Heart left ventricle (tissue), 16 donors: ENCODE measurements around the gene KLHL5. TPM values are rescaled to one million over a fixed set of nuclear protein-coding genes. Genes with fewer than 3 reads are reported as not detected.

Source experiments
- ATAC-seq, 4 donors: fragments of 200-7000 bp; cut with Tn5 transposase; one replicate each; pipeline ENCODE4 v1.9.1; 2020 to 2022; ENCODE audit warnings: moderate library complexity in 4 of 4, mild to moderate bottlenecking in 3 of 4, moderate number of reproducible peaks in 1 of 4
- DNase-seq, 5 donors: peaks; one replicate each; pipeline ENCODE4 v3.0.0-alpha.2; 2020
- H3K27ac ChIP-seq, 12 donors: fragments of 200-600 bp; sonication (generic) in 4 of 12; one replicate each; pipeline versions ENCODE4 v1.5.0 to v1.8.0; 2016 to 2022; ENCODE audit warnings: mild to moderate bottlenecking in 2 of 12
- H3K27me3 ChIP-seq, 9 donors: fragments of 200-600 bp; sonication (generic) in 2 of 9; one replicate each; pipeline versions ENCODE4 v1.5.1 to v1.8.0; 2016 to 2022; ENCODE audit warnings: mild to moderate bottlenecking in 3 of 9
- H3K36me3 ChIP-seq, 9 donors: fragments of 200-600 bp; sonication (generic) in 2 of 9; one replicate each; pipeline versions ENCODE4 v1.5.0 to v1.8.0; 2018 to 2022; ENCODE audit warnings: mild to moderate bottlenecking in 2 of 9
- H3K4me1 ChIP-seq, 12 donors: fragments of 200-600 bp; sonication (generic) in 4 of 12; one replicate each; pipeline versions ENCODE4 v1.5.0 to v1.8.0; 2016 to 2022; ENCODE audit warnings: mild to moderate bottlenecking in 3 of 12
- H3K4me3 ChIP-seq, 12 donors: fragments of 200-600 bp; sonication (generic) in 4 of 12; one replicate each; pipeline versions ENCODE4 v1.5.0 to v1.8.0; 2017 to 2022; ENCODE audit warnings: mild to moderate bottlenecking in 9 of 12, moderate library complexity in 4 of 12
- H3K9me3 ChIP-seq, 12 donors: fragments of 200-600 bp; sonication (generic) in 4 of 12; one replicate each; pipeline versions ENCODE4 v1.5.0 to v1.8.0; 2016 to 2022; ENCODE audit warnings: mild to moderate bottlenecking in 1 of 12
- CTCF ChIP-seq, 12 donors: fragments of 200-600 bp; sonication (generic) in 4 of 12; IDR thresholded peaks; one replicate each; pipeline versions ENCODE4 v1.5.0 to v1.8.0; 2018 to 2022; ENCODE audit warnings: antibody characterized with exemption in 12 of 12, mild to moderate bottlenecking in 5 of 12
- POLR2A ChIP-seq, 2 donors: fragments of 450-650 bp; IDR thresholded peaks; one replicate each; pipeline ENCODE4 v1.6.1; 2017; ENCODE audit warnings: antibody characterized with exemption in 2 of 2, mild to moderate bottlenecking in 2 of 2, moderate library complexity in 2 of 2
- WGBS, 4 donors: extraction: QIAGEN DNeasy Blood & Tissue Kit in 2 of 4; methylation state at CpG; one replicate each; pipeline versions ENCODE4 v1.1.5 to v1.1.7; 2013 to 2018; 5-methylcytosine and 5-hydroxymethylcytosine counted together
- intact Hi-C, 10 donors: fragments of 100-400 bp; cut with DNase I; formaldehyde crosslinking; loops; one replicate each; pipeline versions ENCODE4 v1.11.1 to v1.14.2; 2022
- polyA plus RNA-seq, 2 donors: library from polyadenylated mRNA; stranded (reverse); fragments of 200-250 nt; gene quantifications; one replicate each; pipeline ENCODE4 v1.2.3, GENCODE V29; 2013
- total RNA-seq, 9 donors: library from RNA; depleted of rRNA in 2 of 9; stranded (reverse); fragments of >200 nt in 2 of 9; fragmentation: NEBNext Ultra II Directional in 3 of 9; extraction: Animal tissue kit (Norgen Biotek cat#: 25700) in 3 of 9; gene quantifications; one replicate each; pipeline versions ENCODE4 v1.1.0 to v1.2.4, GENCODE V29; 2016 to 2023
- donor health status: ischemic (EF 13 %, LVEDD 7.1; RV severe dilation, severe dysfunction).
- donor health status: healthy with polysubstance abuse.
- donor health status: DM: no; HTN: yes; CAD: no.
- donor health status: DM: no; HTN: no; CAD: no.
- donor health status: ischemic (EF 25% LVEDD 6.9; RV normal size, moderate dysfunction).
- donor health status: ischemic (EF 25% LVEDD 5.7; RV mildly dilated, moderate dysfunction).
- donor health status: healthy.
- donor health status: DM: yes; HTN: yes; CAD: no.
- donor health status: ischemic (EF 35%, LVEDD 5.7; RV mildly dilated, moderate dysfunction).
- donor health status: nonischemic (EF 11% LVEDD 7.7; RV severe dilation, severe dysfunction).
- donor health status: DM: yes; HTN: yes; CAD: no.
- donor health status: PGD.
- donor health status: ischemic (EF 29% LVEDD 5.4; RV normal size, mild dysfunction).
- donor health status: nonischemic (EF 23%, LVEDD 6.1; RV moderate dilation, normal function).

Gene KLHL5
- total and polyA plus RNA-seq, 11 donors = 3.3 to 28.5 (median 12.6) TPM

- H3K4me1 ChIP-seq = peaks cover 0 to 18% (median 0%) of the 10 kb centered on the region in 12 donors
- intact Hi-C loops = no loop called here
- TF ChIP-seq POLR2A (IDR thresholded peaks at IDR 0.05) (no peak), CTCF (IDR thresholded peaks at IDR 0.05) (no peak)
- no peaks in the 10 kb centered on the region for H3K9me3 ChIP-seq
- H3K27me3 ChIP-seq = no peaks in the 10 kb centered on the region
- DNase-seq (no peak), ATAC-seq (no peak)
- peak within 1 kb of the TSS in 1 of 12 donors; percentile 46 for H3K4me3 ChIP-seq
- 80 to 83% (median 81%) methylated on average over 5 of the region's 5 CpGs for WGBS, 4 donors
- H3K36me3 ChIP-seq = no peaks in the 10 kb centered on the region
- H3K27ac ChIP-seq = peak within 1 kb of the TSS in 1 of 12 donors; percentile 51
Observed at GRCh38 chr4:39032218-39033085, 29.6 kb upstream of the KLHL5 start, which contains the start of gene TMEM156. Gene TMEM156, minus strand, starts transcription at chr4:39032409. Its CDS starts 96 bp downstream, at chr4:39032313.

- ATAC-seq = no peak
- intact Hi-C loops = no loop called here
- H3K4me3 ChIP-seq = no peak overlapping the region
Observed at GRCh38 chr4:39036172-39036571, 25.9 kb upstream of the KLHL5 start.

GRCh38 chr4:39037491-39037825 lies 24.6 kb upstream of the KLHL5 start:
- peaks cover 0 to 10% (median 0%) of the 10 kb centered on the region in 12 donors for H3K4me1 ChIP-seq
- H3K27me3 ChIP-seq = no peaks in the 10 kb centered on the region
- H3K27ac ChIP-seq = no peak overlapping the region
- DNase-seq = no peak
- ATAC-seq = no peak
- no peak overlapping the region for H3K4me3 ChIP-seq
- intact Hi-C loops = no loop called here
- 82 to 94% (median 88%) methylated on average over 3 to 4 of the region's 4 CpGs for WGBS, 4 donors
- no peaks in the 10 kb centered on the region for H3K36me3 ChIP-seq
- no peaks in the 10 kb centered on the region for H3K9me3 ChIP-seq
- TF ChIP-seq POLR2A (IDR thresholded peaks at IDR 0.05) (no peak), CTCF (IDR thresholded peaks at IDR 0.05) (no peak)

More at GRCh38 chr4:39036172-39036571, 25.9 kb upstream of the KLHL5 start:
- Histone ChIP-seq H3K9me3 (no peaks in the 10 kb centered on the region), H3K27ac (no peak overlapping the region), H3K36me3 (no peaks in the 10 kb centered on the region), H3K27me3 (no peaks in the 10 kb centered on the region), H3K4me1 (peaks cover 0 to 8% (median 0%) of the 10 kb centered on the region in 12 donors)
- TF ChIP-seq CTCF (IDR thresholded peaks at IDR 0.05) (no peak), POLR2A (IDR thresholded peaks at IDR 0.05) (no peak)
- WGBS, 4 donors = 84 to 97% (median 92%) methylated on average over 7 of the region's 7 CpGs
- DNase-seq = no peak

- ATAC-seq = no peak
- Histone ChIP-seq H3K36me3 (no peaks in the 10 kb centered on the region), H3K9me3 (no peaks in the 10 kb centered on the region), H3K27me3 (no peaks in the 10 kb centered on the region), H3K4me3 (no peak overlapping the region), H3K4me1 (peaks cover 0 to 10% (median 2%) of the 10 kb centered on the region in 12 donors), H3K27ac (no peak overlapping the region)
- WGBS, 4 donors = 85 to 88% (median 87%) methylated on average over 3 of the region's 3 CpGs
- no peak for DNase-seq
- no peak for TF ChIP-seq CTCF (IDR thresholded peaks at IDR 0.05)
- no peak for TF ChIP-seq POLR2A (IDR thresholded peaks at IDR 0.05)
- intact Hi-C loops = no loop called here
Observed at GRCh38 chr4:39037941-39038340, 24.1 kb upstream of the KLHL5 start.
